Heart left ventricle (tissue), 16 donors: ENCODE data around the gene CARD8. TPM values are rescaled to one million over a fixed set of nuclear protein-coding genes. Genes with fewer than 3 reads are reported as not detected.
A peak's percentile ranks its signal among the peaks of the same experiment; 100 is the strongest.

Experiments used
- ATAC-seq, 4 donors: fragments of 200-7000 bp; cut with Tn5 transposase; one replicate each; pipeline ENCODE4 v1.9.1; 2020 to 2022; ENCODE audit warnings: moderate library complexity in 4 of 4, mild to moderate bottlenecking in 3 of 4, moderate number of reproducible peaks in 1 of 4
- DNase-seq, 5 donors: peaks; one replicate each; pipeline ENCODE4 v3.0.0-alpha.2; 2020
- H3K27ac ChIP-seq, 12 donors: fragments of 200-600 bp; sonication (generic) in 4 of 12; one replicate each; pipeline versions ENCODE4 v1.5.0 to v1.8.0; 2016 to 2022; ENCODE audit warnings: mild to moderate bottlenecking in 2 of 12
- H3K27me3 ChIP-seq, 9 donors: fragments of 200-600 bp; sonication (generic) in 2 of 9; one replicate each; pipeline versions ENCODE4 v1.5.1 to v1.8.0; 2016 to 2022; ENCODE audit warnings: mild to moderate bottlenecking in 3 of 9
- H3K36me3 ChIP-seq, 9 donors: fragments of 200-600 bp; sonication (generic) in 2 of 9; one replicate each; pipeline versions ENCODE4 v1.5.0 to v1.8.0; 2018 to 2022; ENCODE audit warnings: mild to moderate bottlenecking in 2 of 9
- H3K4me1 ChIP-seq, 12 donors: fragments of 200-600 bp; sonication (generic) in 4 of 12; one replicate each; pipeline versions ENCODE4 v1.5.0 to v1.8.0; 2016 to 2022; ENCODE audit warnings: mild to moderate bottlenecking in 3 of 12
- H3K4me3 ChIP-seq, 12 donors: fragments of 200-600 bp; sonication (generic) in 4 of 12; one replicate each; pipeline versions ENCODE4 v1.5.0 to v1.8.0; 2017 to 2022; ENCODE audit warnings: mild to moderate bottlenecking in 9 of 12, moderate library complexity in 4 of 12
- H3K9me3 ChIP-seq, 12 donors: fragments of 200-600 bp; sonication (generic) in 4 of 12; one replicate each; pipeline versions ENCODE4 v1.5.0 to v1.8.0; 2016 to 2022; ENCODE audit warnings: mild to moderate bottlenecking in 1 of 12
- CTCF ChIP-seq, 12 donors: fragments of 200-600 bp; sonication (generic) in 4 of 12; IDR thresholded peaks; one replicate each; pipeline versions ENCODE4 v1.5.0 to v1.8.0; 2018 to 2022; ENCODE audit warnings: antibody characterized with exemption in 12 of 12, mild to moderate bottlenecking in 5 of 12
- POLR2A ChIP-seq, 2 donors: fragments of 450-650 bp; IDR thresholded peaks; one replicate each; pipeline ENCODE4 v1.6.1; 2017; ENCODE audit warnings: antibody characterized with exemption in 2 of 2, mild to moderate bottlenecking in 2 of 2, moderate library complexity in 2 of 2
- WGBS, 4 donors: extraction: QIAGEN DNeasy Blood & Tissue Kit in 2 of 4; methylation state at CpG; one replicate each; pipeline versions ENCODE4 v1.1.5 to v1.1.7; 2013 to 2018; 5-methylcytosine and 5-hydroxymethylcytosine counted together
- intact Hi-C, 10 donors: fragments of 100-400 bp; cut with DNase I; formaldehyde crosslinking; loops; one replicate each; pipeline versions ENCODE4 v1.11.1 to v1.14.2; 2022
- polyA plus RNA-seq, 2 donors: library from polyadenylated mRNA; stranded (reverse); fragments of 200-250 nt; gene quantifications; one replicate each; pipeline ENCODE4 v1.2.3, GENCODE V29; 2013
- total RNA-seq, 9 donors: library from RNA; depleted of rRNA in 2 of 9; stranded (reverse); fragments of >200 nt in 2 of 9; fragmentation: NEBNext Ultra II Directional in 3 of 9; extraction: Animal tissue kit (Norgen Biotek cat#: 25700) in 3 of 9; gene quantifications; one replicate each; pipeline versions ENCODE4 v1.1.0 to v1.2.4, GENCODE V29; 2016 to 2023
- donor health status: ischemic (EF 13 %, LVEDD 7.1; RV severe dilation, severe dysfunction).
- donor health status: healthy with polysubstance abuse.
- donor health status: DM: no; HTN: yes; CAD: no.
- donor health status: DM: no; HTN: no; CAD: no.
- donor health status: ischemic (EF 25% LVEDD 6.9; RV normal size, moderate dysfunction).
- donor health status: ischemic (EF 25% LVEDD 5.7; RV mildly dilated, moderate dysfunction).
- donor health status: healthy.
- donor health status: DM: yes; HTN: yes; CAD: no.
- donor health status: ischemic (EF 35%, LVEDD 5.7; RV mildly dilated, moderate dysfunction).
- donor health status: nonischemic (EF 11% LVEDD 7.7; RV severe dilation, severe dysfunction).
- donor health status: DM: yes; HTN: yes; CAD: no.
- donor health status: PGD.
- donor health status: ischemic (EF 29% LVEDD 5.4; RV normal size, mild dysfunction).
- donor health status: nonischemic (EF 23%, LVEDD 6.1; RV moderate dilation, normal function).

CARD8 gene
- total and polyA plus RNA-seq, 11 donors: 18.3 to 49.0 (median 23.8) TPM

GRCh38 chr19:48182434-48182833, 73.3 kb downstream of the CARD8 start:
- ATAC-seq (no peak), DNase-seq (peak in 1 of 5 donors; percentile 59)
- Histone ChIP-seq H3K36me3 (peaks cover 0 to 14% (median 0%) of the 10 kb centered on the region in 9 donors), H3K27ac (no peak overlapping the region), H3K9me3 (peaks cover 0 to 20% (median 11%) of the 10 kb centered on the region in 12 donors), H3K4me3 (no peak overlapping the region), H3K4me1 (no peaks in the 10 kb centered on the region), H3K27me3 (no peaks in the 10 kb centered on the region)
- no peak for TF ChIP-seq POLR2A (IDR thresholded peaks at IDR 0.05)
- TF ChIP-seq CTCF (IDR thresholded peaks at IDR 0.05): no peak
- intact Hi-C loops: no loop called here
- WGBS, 4 donors: 91 to 96% (median 94%) methylated on average over 38 of the region's 38 CpGs

- Histone ChIP-seq H3K9me3 (peaks cover 0 to 20% (median 11%) of the 10 kb centered on the region in 12 donors), H3K4me1 (no peaks in the 10 kb centered on the region), H3K4me3 (no peak overlapping the region), H3K36me3 (peaks cover 0 to 14% (median 0%) of the 10 kb centered on the region in 9 donors), H3K27ac (no peak overlapping the region), H3K27me3 (no peaks in the 10 kb centered on the region)
- TF ChIP-seq POLR2A (IDR thresholded peaks at IDR 0.05): no peak
- no peak for TF ChIP-seq CTCF (IDR thresholded peaks at IDR 0.05)
- DNase-seq: no peak
- 94 to 95% (median 94%) methylated on average over 5 of the region's 5 CpGs for WGBS, 4 donors
- intact Hi-C loops: no loop called here
- no peak for ATAC-seq
These were observed 74.2 kb downstream of the CARD8 start for GRCh38 chr19:48181505-48181904.

- no peak overlapping the region for H3K4me3 ChIP-seq
- no peak for TF ChIP-seq POLR2A (IDR thresholded peaks at IDR 0.05)
- TF ChIP-seq CTCF (IDR thresholded peaks at IDR 0.05): no peak
- peaks cover 0 to 7% (median 2%) of the 10 kb centered on the region in 12 donors for H3K4me1 ChIP-seq
- no peaks in the 10 kb centered on the region for H3K27me3 ChIP-seq
- DNase-seq (no peak), ATAC-seq (no peak)
- 77 to 98% (median 85%) methylated on average over 3 of the region's 3 CpGs for WGBS, 4 donors
- peaks cover 0 to 9% (median 4%) of the 10 kb centered on the region in 12 donors for H3K9me3 ChIP-seq
- no peak overlapping the region for H3K27ac ChIP-seq
- H3K36me3 ChIP-seq: peaks cover 0 to 31% (median 22%) of the 10 kb centered on the region in 9 donors
- intact Hi-C loops: no loop called here
These were observed 79.5 kb downstream of the CARD8 start for GRCh38 chr19:48176226-48176625.

GRCh38 chr19:48175578-48175977, 80.1 kb downstream of the CARD8 start:
- intact Hi-C loops: no loop called here
- Histone ChIP-seq H3K27me3 (no peaks in the 10 kb centered on the region), H3K9me3 (peaks cover 0 to 3% (median 0%) of the 10 kb centered on the region in 12 donors), H3K4me3 (no peak overlapping the region), H3K27ac (no peak overlapping the region), H3K36me3 (peaks cover 0 to 31% (median 22%) of the 10 kb centered on the region in 9 donors), H3K4me1 (peaks cover 0 to 12% (median 6%) of the 10 kb centered on the region in 12 donors)
- 89 to 95% (median 90%) methylated on average over 10 of the region's 10 CpGs for WGBS, 4 donors
- TF ChIP-seq CTCF (IDR thresholded peaks at IDR 0.05) (no peak), POLR2A (IDR thresholded peaks at IDR 0.05) (no peak)
- ATAC-seq (no peak), DNase-seq (no peak)
